KMS-11 (cell line): ENCODE measurements around the gene WAC.

Experiments used
- H2AFZ ChIP-seq: fragments of 200-600 bp; sonication (generic); 2 replicates; pipeline ENCODE4 v1.6.1; 2016; ENCODE audit warnings: antibody characterized with exemption, mixed run types, low read depth
- H3K27ac ChIP-seq: fragments of 200-600 bp; sonication (generic); 2 replicates; pipeline ENCODE4 v1.6.1; 2016; ENCODE audit warnings: mild to moderate bottlenecking, mixed run types
- H3K27me3 ChIP-seq: fragments of 200-600 bp; sonication (generic); 2 replicates; pipeline ENCODE4 v1.6.1; 2017; ENCODE audit warnings: mild to moderate bottlenecking, low read depth, mixed run types, moderate library complexity; ENCODE audit not compliant: insufficient read depth
- H3K36me3 ChIP-seq: fragments of 200-600 bp; sonication (generic); 2 replicates; pipeline ENCODE4 v1.6.1; 2017; ENCODE audit warnings: mild to moderate bottlenecking, mixed run types; ENCODE audit not compliant: insufficient read depth
- H3K4me1 ChIP-seq: fragments of 200-600 bp; sonication (generic); 2 replicates; pipeline ENCODE4 v1.6.1; 2016; ENCODE audit warnings: mild to moderate bottlenecking, low read depth, mixed run types; ENCODE audit not compliant: poor library complexity, severe bottlenecking
- H3K4me2 ChIP-seq: fragments of 200-600 bp; sonication (generic); 2 replicates; pipeline ENCODE4 v1.7.0; 2016; ENCODE audit warnings: mild to moderate bottlenecking, mixed run types
- H3K4me3 ChIP-seq: fragments of 200-600 bp; sonication (generic); IDR thresholded peaks from 2 replicates; pipeline ENCODE4 v1.6.1; 2017; ENCODE audit warnings: low read depth, low read length, mixed read lengths; ENCODE audit not compliant: insufficient read depth
- H3K79me2 ChIP-seq: fragments of 200-600 bp; sonication (generic); 2 replicates; pipeline ENCODE4 v1.6.1; 2016; ENCODE audit warnings: low read depth, mixed run types; ENCODE audit not compliant: insufficient read depth
- H3K9ac ChIP-seq: fragments of 200-600 bp; sonication (generic); 2 replicates; pipeline ENCODE4 v1.6.1; 2016; ENCODE audit warnings: mild to moderate bottlenecking, mixed run types
- H4K20me1 ChIP-seq: fragments of 200-600 bp; sonication (generic); 2 replicates; pipeline ENCODE4 v1.6.1; 2016; ENCODE audit warnings: mild to moderate bottlenecking, mixed run types; ENCODE audit not compliant: insufficient read depth
- TF ChIP-seq, protein P1 (sequence below): fragments of 200-600 bp; sonication (generic); conservative IDR thresholded peaks from 2 replicates; pipeline ENCODE4 v1.6.1; 2017; ENCODE audit warnings: low read depth, mild to moderate bottlenecking, antibody characterized with exemption, low read length, moderate library complexity, mixed read lengths

The WAC gene

DNA sequence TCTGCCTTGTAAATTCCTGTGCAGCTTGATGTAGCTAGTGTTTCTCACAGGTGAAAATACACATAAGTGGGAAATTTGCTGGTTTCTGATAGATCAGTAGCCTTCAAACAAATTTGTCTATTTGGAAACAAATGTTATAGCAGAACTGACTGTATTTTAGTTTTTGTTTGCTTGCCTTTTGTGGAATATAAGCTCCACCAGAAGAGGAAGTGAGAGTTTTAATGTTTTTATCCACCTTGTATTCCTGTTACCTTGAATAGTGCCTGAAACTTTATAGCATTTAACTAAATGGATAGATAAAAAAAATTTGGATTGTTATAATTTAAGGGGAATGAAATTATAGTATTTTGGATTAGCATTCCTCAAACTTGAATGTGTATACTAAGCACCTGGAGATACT lies 9.8 kb downstream of the WAC start:
- Histone ChIP-seq H3K4me2 (no peak overlapping the region; the same call in 1 of the 2 replicates), H3K79me2 (peaks cover 95% of the 10 kb centered on the region), H2AFZ (no peak overlapping the region), H3K27me3 (no peaks in the 10 kb centered on the region), H3K36me3 (peaks cover 31% of the 10 kb centered on the region; the same call in 1 of the 2 replicates), H3K4me3 (no peak overlapping the region), H3K27ac (no peak overlapping the region; the same call in 1 of the 2 replicates), H4K20me1 (peaks cover 27% of the 10 kb centered on the region), H3K4me1 (peaks cover 87% of the 10 kb centered on the region), H3K9ac (no peak overlapping the region)
- TF ChIP-seq, protein P1, sequence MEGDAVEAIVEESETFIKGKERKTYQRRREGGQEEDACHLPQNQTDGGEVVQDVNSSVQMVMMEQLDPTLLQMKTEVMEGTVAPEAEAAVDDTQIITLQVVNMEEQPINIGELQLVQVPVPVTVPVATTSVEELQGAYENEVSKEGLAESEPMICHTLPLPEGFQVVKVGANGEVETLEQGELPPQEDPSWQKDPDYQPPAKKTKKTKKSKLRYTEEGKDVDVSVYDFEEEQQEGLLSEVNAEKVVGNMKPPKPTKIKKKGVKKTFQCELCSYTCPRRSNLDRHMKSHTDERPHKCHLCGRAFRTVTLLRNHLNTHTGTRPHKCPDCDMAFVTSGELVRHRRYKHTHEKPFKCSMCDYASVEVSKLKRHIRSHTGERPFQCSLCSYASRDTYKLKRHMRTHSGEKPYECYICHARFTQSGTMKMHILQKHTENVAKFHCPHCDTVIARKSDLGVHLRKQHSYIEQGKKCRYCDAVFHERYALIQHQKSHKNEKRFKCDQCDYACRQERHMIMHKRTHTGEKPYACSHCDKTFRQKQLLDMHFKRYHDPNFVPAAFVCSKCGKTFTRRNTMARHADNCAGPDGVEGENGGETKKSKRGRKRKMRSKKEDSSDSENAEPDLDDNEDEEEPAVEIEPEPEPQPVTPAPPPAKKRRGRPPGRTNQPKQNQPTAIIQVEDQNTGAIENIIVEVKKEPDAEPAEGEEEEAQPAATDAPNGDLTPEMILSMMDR, result no peak

DNA sequence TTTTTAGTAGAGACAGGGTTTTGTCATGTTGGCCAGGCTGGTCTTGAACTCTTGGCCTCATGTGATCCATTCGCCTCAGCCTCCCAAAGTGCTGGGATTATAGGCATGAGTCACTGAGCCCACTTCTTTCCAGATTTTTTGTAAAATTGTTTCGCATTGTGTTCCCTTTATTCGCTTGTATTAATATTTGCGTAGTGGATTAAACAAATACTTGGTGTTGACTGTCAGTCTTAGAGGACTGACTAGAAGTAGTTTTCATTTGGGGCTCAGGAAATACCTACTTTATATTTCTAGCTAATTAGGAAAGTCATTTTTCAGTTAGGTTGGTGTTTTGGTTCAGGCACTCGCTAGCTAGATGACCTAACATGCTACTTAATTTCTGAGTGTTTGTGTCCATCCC lies 11.1 kb downstream of the WAC start:
- Histone ChIP-seq H3K27me3 (no peaks in the 10 kb centered on the region), H2AFZ (no peak overlapping the region), H3K4me2 (no peak overlapping the region; the same call in 1 of the 2 replicates), H4K20me1 (peaks cover 37% of the 10 kb centered on the region), H3K4me1 (peaks cover 85% of the 10 kb centered on the region), H3K36me3 (peaks cover 20% of the 10 kb centered on the region; the same call in 1 of the 2 replicates), H3K9ac (no peak overlapping the region), H3K79me2 (peaks cover 95% of the 10 kb centered on the region), H3K4me3 (no peak overlapping the region), H3K27ac (peak overlapping the region; percentile 1; the same call in 1 of the 2 replicates)
- TF ChIP-seq, protein P1, result no peak

DNA sequence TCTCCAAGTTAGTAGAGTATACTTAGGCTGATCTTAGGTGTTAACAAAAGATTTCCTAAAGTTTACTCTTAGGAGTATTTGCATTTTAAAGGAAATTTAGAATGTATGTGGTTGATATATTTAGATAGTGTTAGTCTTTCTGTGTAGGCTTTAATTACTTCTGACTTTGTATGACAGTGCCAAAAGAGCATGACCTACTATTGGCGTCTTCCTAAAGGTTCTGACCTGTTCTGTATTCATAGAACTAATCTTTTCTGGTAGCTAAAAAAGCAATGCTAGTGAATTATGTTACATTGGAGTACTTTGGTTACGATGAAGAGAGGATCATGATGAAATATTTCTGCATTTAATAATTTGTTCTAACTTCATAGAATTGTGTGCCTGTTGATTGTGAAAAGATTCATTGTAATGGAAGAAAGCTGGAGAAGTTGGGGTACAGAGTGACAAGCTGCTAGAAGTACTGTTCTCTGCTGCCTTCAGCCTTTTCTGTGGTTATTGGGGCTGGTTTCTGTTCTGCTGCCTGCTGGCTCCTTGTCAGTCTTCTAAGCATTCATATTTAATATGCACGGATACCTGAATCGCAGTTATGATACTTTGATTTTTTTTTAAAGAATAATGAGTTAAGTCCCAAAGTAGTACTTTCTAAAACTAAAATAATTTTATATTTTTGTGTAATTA lies 13.2 kb downstream of the WAC start:
- H3K36me3 ChIP-seq, result peaks cover 5% of the 10 kb centered on the region; the same call in 1 of the 2 replicates
- peaks cover 71% of the 10 kb centered on the region for H3K4me1 ChIP-seq
- H3K4me3 ChIP-seq, result no peak overlapping the region
- H4K20me1 ChIP-seq, result peaks cover 36% of the 10 kb centered on the region
- no peaks in the 10 kb centered on the region for H3K27me3 ChIP-seq
- TF ChIP-seq, protein P1, result no peak
- no peak overlapping the region for H2AFZ ChIP-seq
- H3K79me2 ChIP-seq, result peaks cover 96% of the 10 kb centered on the region
- H3K9ac ChIP-seq, result no peak overlapping the region
- H3K4me2 ChIP-seq, result peak overlapping the region; percentile 35
- H3K27ac ChIP-seq, result peak overlapping the region; percentile 45

DNA sequence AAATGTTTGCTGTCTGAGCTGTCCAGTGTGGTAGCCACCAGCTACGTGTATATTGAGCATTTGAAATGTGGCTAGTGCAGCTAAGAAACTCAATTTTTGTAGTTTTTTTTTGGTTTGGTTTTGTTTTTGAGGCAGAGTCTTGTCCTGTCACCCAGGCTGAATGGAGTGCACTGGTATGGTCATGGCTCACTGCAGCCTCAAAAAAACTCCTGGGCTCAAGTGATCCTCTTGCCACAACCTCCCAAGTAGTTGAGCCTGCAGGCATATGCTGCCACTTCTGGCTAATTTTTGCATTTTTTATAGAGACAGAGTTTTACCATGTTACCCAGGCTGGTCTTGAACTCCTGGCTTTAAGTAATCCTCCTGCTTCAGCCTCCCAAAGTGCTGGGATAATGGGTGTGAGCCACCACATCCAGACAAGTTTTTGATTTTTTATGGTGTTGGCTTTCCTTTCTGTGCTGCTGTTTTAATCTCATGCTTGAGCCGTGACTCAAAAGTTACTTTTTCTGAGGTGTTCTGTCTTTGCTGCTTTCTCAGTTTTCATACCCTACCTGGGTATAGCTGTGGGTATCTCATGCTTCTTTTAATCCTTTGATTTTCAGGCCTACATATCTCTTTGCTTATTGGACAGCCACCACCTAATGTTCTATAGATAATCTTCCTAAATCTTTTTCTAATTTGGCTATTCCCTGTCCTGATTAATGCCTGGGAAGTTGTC lies 16.0 kb downstream of the WAC start:
- Histone ChIP-seq H2AFZ (no peak overlapping the region), H3K4me1 (peaks cover 42% of the 10 kb centered on the region), H4K20me1 (peaks cover 55% of the 10 kb centered on the region), H3K79me2 (peaks cover 96% of the 10 kb centered on the region), H3K4me3 (no peak overlapping the region), H3K9ac (no peak overlapping the region), H3K36me3 (no peaks in the 10 kb centered on the region; the same call in 1 of the 2 replicates), H3K4me2 (no peak overlapping the region), H3K27me3 (no peaks in the 10 kb centered on the region), H3K27ac (no peak overlapping the region)
- TF ChIP-seq, protein P1, result no peak
